GM12875 (cell line): ENCODE measurements around the gene CAMK2D.

Experiments
- H3K4me3 ChIP-seq: one replicate; pipeline ENCODE4 v1.5.1; 2011; ENCODE audit warnings: low read depth, low read length, control low read depth
- TF ChIP-seq, protein P1 (sequence below): IDR thresholded peaks from 2 replicates; pipeline ENCODE4 v1.5.1; 2011; ENCODE audit warnings: low read depth, mild to moderate bottlenecking, control low read depth, inconsistent platforms, low read length, moderate library complexity, borderline replicate concordance; ENCODE audit not compliant: insufficient read depth

The CAMK2D gene

DNA sequence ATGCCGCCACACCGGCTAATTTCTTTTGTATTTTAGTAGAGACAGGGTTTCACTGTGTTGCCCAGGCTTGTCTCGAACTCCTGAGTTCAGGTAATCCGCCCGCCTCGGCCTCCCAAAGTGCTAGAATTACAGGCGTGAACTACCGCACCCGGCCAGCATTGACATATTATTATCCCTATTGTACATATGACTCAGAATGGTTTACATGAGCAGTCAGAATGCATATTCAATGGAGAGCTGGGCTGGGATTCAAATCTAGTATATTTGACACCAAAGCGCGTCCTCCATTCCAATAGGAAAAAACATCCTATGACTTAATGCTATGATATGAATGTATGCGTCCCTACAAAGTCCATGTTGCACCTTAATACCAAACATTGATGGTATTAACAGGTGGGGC, 281.4 kb downstream of the CAMK2D start:
- H3K4me3 ChIP-seq: no peak overlapping the region
- TF ChIP-seq, protein P1, sequence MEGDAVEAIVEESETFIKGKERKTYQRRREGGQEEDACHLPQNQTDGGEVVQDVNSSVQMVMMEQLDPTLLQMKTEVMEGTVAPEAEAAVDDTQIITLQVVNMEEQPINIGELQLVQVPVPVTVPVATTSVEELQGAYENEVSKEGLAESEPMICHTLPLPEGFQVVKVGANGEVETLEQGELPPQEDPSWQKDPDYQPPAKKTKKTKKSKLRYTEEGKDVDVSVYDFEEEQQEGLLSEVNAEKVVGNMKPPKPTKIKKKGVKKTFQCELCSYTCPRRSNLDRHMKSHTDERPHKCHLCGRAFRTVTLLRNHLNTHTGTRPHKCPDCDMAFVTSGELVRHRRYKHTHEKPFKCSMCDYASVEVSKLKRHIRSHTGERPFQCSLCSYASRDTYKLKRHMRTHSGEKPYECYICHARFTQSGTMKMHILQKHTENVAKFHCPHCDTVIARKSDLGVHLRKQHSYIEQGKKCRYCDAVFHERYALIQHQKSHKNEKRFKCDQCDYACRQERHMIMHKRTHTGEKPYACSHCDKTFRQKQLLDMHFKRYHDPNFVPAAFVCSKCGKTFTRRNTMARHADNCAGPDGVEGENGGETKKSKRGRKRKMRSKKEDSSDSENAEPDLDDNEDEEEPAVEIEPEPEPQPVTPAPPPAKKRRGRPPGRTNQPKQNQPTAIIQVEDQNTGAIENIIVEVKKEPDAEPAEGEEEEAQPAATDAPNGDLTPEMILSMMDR: no peak

DNA sequence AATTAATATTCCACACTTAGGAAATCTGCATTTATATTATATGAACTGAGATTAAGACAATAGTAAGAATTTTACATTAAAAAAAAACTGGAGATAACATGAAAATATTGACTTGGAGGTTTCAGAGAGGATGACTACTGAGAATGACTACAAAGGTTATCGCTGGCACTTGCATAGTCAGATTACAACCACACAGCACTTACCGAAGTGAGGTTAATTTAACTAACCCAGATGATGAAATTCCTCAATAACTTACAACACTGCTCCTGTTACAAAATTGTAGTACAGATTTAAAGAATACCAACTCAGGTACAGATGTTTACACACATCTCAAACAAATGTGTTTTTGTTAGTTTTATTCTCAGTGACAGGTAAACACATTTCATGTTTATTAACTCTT, 283.5 kb downstream of the CAMK2D start:
- TF ChIP-seq, protein P1: no peak
- no peak overlapping the region for H3K4me3 ChIP-seq

DNA sequence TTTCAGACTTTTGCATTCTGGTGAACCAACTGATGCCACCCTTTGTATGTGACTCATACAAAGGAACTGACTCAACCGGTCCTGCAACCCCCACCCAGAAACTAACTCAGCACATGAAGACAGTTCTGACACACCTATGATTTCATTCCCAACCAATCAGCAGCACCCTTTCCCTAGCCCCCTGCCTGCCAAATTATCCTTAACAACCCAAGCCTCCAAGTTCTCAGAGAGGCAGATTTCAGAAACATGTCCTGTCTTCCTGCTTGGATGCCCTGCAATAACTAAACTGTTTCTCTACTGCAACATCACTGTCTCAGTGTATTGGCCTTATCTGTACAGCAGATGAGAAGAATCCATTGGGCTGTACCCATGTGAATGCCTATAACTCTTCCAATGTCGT, 284.7 kb downstream of the CAMK2D start:
- TF ChIP-seq, protein P1: no peak
- no peak overlapping the region for H3K4me3 ChIP-seq

DNA sequence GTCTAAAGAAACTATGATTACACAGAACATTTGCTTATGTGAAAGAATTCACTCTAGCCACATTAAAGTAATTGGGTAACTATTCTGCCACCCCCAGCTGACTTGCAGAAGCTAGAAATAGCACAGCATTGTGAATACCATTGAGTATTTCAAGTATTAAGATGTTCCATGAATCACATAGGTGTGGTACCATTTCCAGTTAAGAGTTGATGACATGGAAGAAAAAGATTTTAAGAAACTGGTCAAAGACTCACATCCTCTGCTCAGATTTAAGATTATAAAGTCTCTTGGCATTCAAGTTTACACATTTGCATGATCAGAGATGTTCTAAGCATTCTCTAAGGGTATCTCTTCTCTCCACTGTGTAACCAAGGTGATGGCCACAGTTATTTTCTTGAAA, 287.5 kb downstream of the CAMK2D start:
- TF ChIP-seq, protein P1: no peak

DNA sequence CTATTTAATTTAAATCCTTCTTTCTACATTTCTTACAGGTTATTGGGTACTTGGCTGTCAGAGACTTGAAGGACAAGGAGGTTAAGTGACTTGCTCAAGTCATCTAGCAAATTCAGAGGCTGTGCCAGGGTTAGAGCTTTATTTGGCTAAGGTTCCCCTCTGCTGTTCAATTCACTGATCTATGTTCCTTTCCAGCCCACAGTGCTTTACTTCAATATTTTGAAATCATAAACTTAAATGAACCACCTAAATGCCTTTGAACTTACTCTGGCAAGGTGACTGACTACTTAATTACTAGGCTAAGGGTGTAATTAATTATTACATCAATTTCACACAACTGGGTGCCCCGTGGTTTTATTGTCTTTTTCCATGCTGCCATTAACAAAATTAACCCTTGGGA, 288.7 kb downstream of the CAMK2D start:
- H3K4me3 ChIP-seq: no peak overlapping the region
- TF ChIP-seq, protein P1: no peak

More for the DNA sequence above, 287.5 kb downstream of the CAMK2D start:
- H3K4me3 ChIP-seq: no peak overlapping the region

DNA sequence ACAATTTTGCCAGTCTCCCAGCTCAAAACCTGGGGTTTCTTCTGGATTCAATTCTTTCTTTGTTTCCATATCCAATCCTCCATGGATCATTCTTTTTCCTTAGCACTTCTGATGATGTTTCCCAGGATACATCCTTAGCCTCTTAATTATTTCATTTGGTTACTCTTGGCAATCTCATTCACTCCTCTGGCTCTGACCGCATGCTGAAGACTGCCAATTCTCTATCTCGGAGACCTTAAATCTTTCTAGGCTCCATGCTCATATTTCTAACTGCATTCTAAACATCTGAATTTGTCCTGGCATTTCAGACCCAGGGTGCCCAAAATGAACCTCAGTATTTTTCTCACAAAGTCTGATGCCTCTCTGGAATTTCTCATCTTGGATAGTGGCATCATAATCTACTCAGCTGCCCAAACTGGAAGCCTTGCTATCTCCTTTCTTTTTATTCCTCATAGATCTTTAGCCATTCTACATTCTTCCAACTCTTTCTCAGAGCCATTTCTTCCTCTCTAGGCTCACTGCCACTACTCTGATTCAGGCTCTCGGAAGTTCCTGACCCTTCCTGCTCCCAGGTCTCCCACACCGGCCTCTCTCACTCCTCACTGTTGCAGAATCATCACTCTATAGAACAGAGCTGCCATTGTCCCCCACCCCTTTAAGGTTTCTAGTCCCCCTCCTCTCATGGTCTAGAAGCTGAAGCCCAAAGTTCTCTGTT, 290.2 kb downstream of the CAMK2D start:
- TF ChIP-seq, protein P1: no peak
- H3K4me3 ChIP-seq: no peak overlapping the region

DNA sequence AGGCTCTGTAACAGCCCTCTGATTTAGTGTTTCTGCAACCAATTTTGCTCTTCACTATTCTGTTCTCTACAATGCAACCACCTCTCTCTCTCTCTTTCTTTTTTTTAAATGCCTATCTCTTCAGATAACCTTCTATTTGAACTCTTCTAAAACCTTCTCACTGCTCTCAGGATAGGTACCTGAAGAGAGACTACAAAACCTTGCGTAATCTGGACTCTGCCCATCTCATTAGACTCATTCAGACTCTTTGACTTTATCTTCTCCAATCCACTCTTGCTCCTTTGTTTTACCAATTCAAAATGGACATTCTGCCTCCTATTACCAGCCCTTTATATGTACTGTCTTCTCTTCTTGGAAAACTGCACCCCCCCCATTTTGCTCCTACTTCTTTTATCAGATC, 291.6 kb downstream of the CAMK2D start:
- TF ChIP-seq, protein P1: no peak
- no peak overlapping the region for H3K4me3 ChIP-seq
